Colonic mucosa (tissue), 4 donors: ENCODE data around the gene ITGAD. TPM values are rescaled to one million over a fixed set of nuclear protein-coding genes. Genes with fewer than 3 reads are reported as not detected.

Experiments used
- DNase-seq: peaks from one replicate; pipeline ENCODE4 v3.0.0-alpha.2; 2020
- H3K27ac ChIP-seq: fragments of 200-600 bp; one replicate; pipeline ENCODE4 v1.8.0; 2021
- H3K27me3 ChIP-seq: fragments of 200-600 bp; one replicate; pipeline ENCODE4 v1.8.0; 2021
- H3K36me3 ChIP-seq: fragments of 200-600 bp; one replicate; pipeline ENCODE4 v1.8.0; 2021
- H3K4me1 ChIP-seq: fragments of 200-600 bp; one replicate; pipeline ENCODE4 v1.8.0; 2021; ENCODE audit warnings: mild to moderate bottlenecking
- H3K4me3 ChIP-seq: fragments of 200-600 bp; one replicate; pipeline ENCODE4 v1.8.0; 2021
- H3K9ac ChIP-seq, 2 donors: one replicate each; pipeline ENCODE4 v1.7.0; 2013; ENCODE audit warnings: control low read depth in 2 of 2, low read depth in 2 of 2, low read length in 2 of 2
- H3K9me3 ChIP-seq: fragments of 200-600 bp; one replicate; pipeline ENCODE4 v1.8.0; 2021
- intact Hi-C: fragments of 100-400 bp; cut with DNase I; formaldehyde crosslinking; loops from one replicate; pipeline ENCODE4 v1.14.1; 2022
- total RNA-seq, 2 donors: library from RNA; stranded (reverse); fragmentation: NEBNext Ultra II Directional in 1 of 2; extraction: Animal tissue kit (Norgen Biotek cat#: 25700) in 1 of 2; gene quantifications; one replicate each; pipeline ENCODE4 v1.2.1, GENCODE V29; 2021
- TF ChIP-seq, protein P1 (sequence below): fragments of 200-600 bp; IDR thresholded peaks from one replicate; pipeline ENCODE4 v1.8.0; 2022; ENCODE audit warnings: antibody characterized with exemption, mild to moderate bottlenecking
- donor health status: healthy.
- donor health status: DM: no; HTN: no; CAD: no.
- donor health status: DM: no; HTN: no; CAD: no.

ITGAD gene
- total RNA-seq, 2 donors from 2014 or later: 0.05 TPM; not detected in 1

DNA sequence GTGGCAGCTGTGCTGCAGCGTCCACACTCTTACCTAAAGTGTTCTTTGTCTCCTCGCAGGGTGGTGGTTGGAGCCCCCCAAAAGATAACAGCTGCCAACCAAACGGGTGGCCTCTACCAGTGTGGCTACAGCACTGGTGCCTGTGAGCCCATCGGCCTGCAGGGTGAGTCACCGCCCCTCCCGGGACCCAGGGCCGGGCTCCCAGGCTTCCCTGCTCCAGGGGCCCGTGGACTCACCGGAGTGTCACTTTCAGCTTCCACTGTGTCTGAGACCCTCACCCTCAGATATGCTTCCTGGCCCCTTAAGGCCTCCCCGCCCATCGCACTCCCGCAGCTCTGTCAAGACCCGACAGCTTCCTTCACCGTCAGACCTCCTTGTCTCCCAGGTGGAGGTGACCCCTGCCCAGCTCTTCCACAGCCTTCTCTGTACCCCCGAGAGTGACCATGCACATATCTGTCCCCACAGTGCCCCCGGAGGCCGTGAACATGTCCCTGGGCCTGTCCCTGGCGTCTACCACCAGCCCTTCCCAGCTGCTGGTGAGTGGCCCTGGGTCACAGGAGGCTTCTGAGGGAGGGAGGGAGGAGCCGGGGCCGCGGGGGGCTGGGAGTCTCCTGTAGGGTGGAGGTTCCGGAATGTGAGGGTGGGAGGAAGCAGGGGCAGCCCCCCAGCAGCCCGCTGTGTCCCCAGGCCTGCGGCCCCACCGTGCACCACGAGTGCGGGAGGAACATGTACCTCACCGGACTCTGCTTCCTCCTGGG lies 36.4 kb upstream of the ITGAD start:
- no peaks in the 10 kb centered on the region for H3K9me3 ChIP-seq
- H3K4me1 ChIP-seq: no peaks in the 10 kb centered on the region
- H3K9ac ChIP-seq: no peak overlapping the region
- no peak overlapping the region for H3K27ac ChIP-seq
- H3K4me3 ChIP-seq: no peak overlapping the region
- intact Hi-C loops: no loop called here
- no peaks in the 10 kb centered on the region for H3K36me3 ChIP-seq
- TF ChIP-seq, protein P1, sequence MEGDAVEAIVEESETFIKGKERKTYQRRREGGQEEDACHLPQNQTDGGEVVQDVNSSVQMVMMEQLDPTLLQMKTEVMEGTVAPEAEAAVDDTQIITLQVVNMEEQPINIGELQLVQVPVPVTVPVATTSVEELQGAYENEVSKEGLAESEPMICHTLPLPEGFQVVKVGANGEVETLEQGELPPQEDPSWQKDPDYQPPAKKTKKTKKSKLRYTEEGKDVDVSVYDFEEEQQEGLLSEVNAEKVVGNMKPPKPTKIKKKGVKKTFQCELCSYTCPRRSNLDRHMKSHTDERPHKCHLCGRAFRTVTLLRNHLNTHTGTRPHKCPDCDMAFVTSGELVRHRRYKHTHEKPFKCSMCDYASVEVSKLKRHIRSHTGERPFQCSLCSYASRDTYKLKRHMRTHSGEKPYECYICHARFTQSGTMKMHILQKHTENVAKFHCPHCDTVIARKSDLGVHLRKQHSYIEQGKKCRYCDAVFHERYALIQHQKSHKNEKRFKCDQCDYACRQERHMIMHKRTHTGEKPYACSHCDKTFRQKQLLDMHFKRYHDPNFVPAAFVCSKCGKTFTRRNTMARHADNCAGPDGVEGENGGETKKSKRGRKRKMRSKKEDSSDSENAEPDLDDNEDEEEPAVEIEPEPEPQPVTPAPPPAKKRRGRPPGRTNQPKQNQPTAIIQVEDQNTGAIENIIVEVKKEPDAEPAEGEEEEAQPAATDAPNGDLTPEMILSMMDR: no peak
- DNase-seq: no peak
- no peaks in the 10 kb centered on the region for H3K27me3 ChIP-seq

DNA sequence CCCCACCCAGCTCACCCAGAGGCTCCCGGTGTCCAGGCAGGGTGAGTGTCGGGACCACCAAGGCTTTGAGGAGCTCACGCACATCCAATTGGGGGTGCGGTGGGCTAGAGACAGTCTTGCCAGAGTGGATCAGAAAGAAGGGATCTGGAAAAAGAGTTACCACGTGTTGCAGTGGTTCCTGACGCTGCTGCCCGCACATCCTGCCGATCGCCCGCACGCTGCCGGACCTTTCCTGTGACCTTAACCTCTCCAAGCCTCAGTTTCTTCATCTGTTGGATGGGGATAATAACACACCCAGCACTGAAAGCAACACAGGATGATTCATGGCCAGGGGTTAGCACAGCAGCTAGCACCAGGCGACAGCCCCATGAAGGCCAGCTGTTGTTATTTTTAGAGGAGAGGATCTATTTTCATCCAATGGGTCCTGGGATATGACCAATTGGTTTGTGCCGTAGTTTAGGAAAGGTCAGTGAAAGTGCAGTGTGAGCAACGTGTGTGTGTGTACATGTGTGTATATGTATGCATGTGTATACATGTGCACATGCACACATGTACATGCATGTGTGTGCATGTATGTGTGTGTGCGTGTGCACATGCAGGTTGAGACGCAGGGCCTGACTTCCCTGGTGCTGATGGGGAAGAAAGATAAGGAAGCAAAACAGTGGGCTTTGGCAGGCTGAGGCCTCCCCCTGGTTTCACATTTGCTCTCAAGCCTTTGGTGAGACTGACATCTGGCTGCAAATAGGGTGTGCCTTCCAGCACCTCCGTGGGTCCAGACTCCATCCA lies 35.6 kb upstream of the ITGAD start:
- Histone ChIP-seq H3K9ac (no peak overlapping the region), H3K27ac (no peak overlapping the region), H3K27me3 (no peaks in the 10 kb centered on the region), H3K36me3 (no peaks in the 10 kb centered on the region), H3K4me1 (no peaks in the 10 kb centered on the region), H3K9me3 (no peaks in the 10 kb centered on the region), H3K4me3 (no peak overlapping the region)
- no peak for DNase-seq
- TF ChIP-seq, protein P1: no peak
- intact Hi-C loops: no loop called here

DNA sequence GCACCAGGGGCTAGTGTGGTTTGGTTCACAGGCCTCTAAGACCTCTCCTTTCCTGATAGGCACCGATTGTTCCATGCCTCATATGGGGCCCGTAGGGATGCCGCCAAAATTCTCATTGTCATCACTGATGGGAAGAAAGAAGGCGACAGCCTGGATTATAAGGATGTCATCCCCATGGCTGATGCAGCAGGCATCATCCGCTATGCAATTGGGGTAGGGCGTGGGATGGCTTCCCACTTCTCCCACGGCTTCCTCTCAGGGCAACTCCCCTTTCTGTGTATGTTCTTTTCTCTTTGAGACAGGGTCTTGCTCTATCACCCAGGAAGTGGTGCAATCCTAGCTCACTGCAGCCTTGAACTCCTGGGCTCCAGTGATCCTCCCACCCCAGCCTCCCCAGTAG lies 32.9 kb upstream of the ITGAD start:
- Histone ChIP-seq H3K9ac (no peak overlapping the region), H3K36me3 (no peaks in the 10 kb centered on the region), H3K27me3 (no peaks in the 10 kb centered on the region), H3K9me3 (no peaks in the 10 kb centered on the region), H3K27ac (no peak overlapping the region), H3K4me3 (no peak overlapping the region), H3K4me1 (no peaks in the 10 kb centered on the region)
- DNase-seq: no peak
- TF ChIP-seq, protein P1: no peak
- intact Hi-C loops: no loop called here

DNA sequence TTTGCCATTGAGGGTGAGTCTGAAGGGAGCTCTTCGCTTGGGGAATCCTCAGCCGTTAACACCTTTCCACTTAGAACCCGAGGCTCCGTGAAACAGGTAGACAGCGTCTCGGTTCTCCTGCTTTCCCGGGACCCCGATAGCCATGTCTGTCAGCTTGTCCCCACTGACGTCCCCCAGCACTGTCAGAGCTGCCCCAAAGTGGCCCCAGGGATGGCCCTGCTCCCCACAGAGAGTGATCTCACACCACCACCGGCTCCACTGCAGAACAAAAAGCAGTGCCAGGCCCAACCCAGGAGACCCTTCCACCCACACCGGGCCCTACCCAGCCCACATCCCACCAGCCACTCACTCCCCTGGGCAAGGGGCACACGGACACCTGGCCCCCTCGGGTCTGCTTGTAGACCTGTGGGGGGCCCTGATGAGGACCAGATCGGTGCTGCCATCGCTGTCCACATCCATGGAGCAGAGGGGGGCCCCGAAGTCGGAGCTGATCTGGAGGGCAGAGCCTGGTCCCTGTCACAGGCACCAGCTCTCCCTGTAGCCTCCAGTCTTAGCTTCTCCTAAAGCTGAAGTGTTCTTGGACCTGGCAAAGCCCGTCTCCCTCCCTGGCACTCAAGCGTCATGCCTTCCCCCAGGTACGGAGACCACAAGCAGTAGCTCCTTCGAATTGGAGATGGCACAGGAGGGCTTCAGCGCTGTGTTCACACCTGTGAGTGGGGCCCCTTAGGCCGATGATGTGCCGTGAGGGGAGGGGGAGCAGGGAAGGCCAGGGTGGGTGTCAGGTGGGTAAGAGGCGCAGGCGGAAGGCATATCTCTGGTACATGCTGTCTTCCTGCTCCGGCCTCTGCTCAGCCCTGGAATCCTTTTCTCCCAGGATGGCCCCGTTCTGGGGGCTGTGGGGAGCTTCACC lies 31.7 kb upstream of the ITGAD start:
- Histone ChIP-seq H3K27me3 (no peaks in the 10 kb centered on the region), H3K27ac (no peak overlapping the region), H3K4me1 (no peaks in the 10 kb centered on the region), H3K9me3 (no peaks in the 10 kb centered on the region), H3K4me3 (no peak overlapping the region), H3K36me3 (no peaks in the 10 kb centered on the region), H3K9ac (no peak overlapping the region)
- no peak for DNase-seq
- intact Hi-C loops: no loop called here
- TF ChIP-seq, protein P1: no peak
